Coronary artery (tissue), 2 donors: ENCODE measurements around the gene TTC28.
"Not testable (repeated sequence)": the region's sequence is repeated elsewhere in the genome, so short reads cannot be mapped to it uniquely, and the experiment has no call there.

Experiments used
- DNase-seq: peaks from one replicate; pipeline ENCODE4 v3.0.0-alpha.2; 2017; ENCODE audit warnings: low spot score
- H3K27ac ChIP-seq, 2 donors: fragments of 200-600 bp; sonication (generic); one replicate each; pipeline ENCODE4 v1.5.1; 2016 to 2019
- H3K4me3 ChIP-seq: fragments of 200-600 bp; sonication (generic); 2 replicates; pipeline ENCODE4 v1.5.1; 2016; ENCODE audit warnings: mild to moderate bottlenecking, moderate library complexity
- TF ChIP-seq, protein P1 (sequence below): fragments of 200-600 bp; sonication (generic); IDR thresholded peaks from one replicate; pipeline ENCODE4 v1.5.1; 2019; ENCODE audit warnings: antibody characterized with exemption

The TTC28 gene

GRCh38 chr22:28366856-28367255 lies 312.8 kb downstream of the TTC28 start:
- TF ChIP-seq, protein P1, sequence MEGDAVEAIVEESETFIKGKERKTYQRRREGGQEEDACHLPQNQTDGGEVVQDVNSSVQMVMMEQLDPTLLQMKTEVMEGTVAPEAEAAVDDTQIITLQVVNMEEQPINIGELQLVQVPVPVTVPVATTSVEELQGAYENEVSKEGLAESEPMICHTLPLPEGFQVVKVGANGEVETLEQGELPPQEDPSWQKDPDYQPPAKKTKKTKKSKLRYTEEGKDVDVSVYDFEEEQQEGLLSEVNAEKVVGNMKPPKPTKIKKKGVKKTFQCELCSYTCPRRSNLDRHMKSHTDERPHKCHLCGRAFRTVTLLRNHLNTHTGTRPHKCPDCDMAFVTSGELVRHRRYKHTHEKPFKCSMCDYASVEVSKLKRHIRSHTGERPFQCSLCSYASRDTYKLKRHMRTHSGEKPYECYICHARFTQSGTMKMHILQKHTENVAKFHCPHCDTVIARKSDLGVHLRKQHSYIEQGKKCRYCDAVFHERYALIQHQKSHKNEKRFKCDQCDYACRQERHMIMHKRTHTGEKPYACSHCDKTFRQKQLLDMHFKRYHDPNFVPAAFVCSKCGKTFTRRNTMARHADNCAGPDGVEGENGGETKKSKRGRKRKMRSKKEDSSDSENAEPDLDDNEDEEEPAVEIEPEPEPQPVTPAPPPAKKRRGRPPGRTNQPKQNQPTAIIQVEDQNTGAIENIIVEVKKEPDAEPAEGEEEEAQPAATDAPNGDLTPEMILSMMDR, result no peak
- H3K27ac ChIP-seq, result no peak overlapping the region
- H3K4me3 ChIP-seq, result no peak overlapping the region

GRCh38 chr22:28365371-28365770 lies 314.3 kb downstream of the TTC28 start:
- TF ChIP-seq, protein P1, result no peak
- DNase-seq, result no peak
- no peak overlapping the region for H3K4me3 ChIP-seq
- H3K27ac ChIP-seq, result no peak overlapping the region

More at GRCh38 chr22:28366856-28367255, 312.8 kb downstream of the TTC28 start:
- no peak for DNase-seq

GRCh38 chr22:28364105-28364504 lies 315.5 kb downstream of the TTC28 start:
- not testable (repeated sequence) for H3K27ac ChIP-seq, DNase-seq, H3K4me3 ChIP-seq

GRCh38 chr22:28360939-28361338 lies 318.7 kb downstream of the TTC28 start:
- TF ChIP-seq, protein P1, result no peak

GRCh38 chr22:28358312-28358711 lies 321.3 kb downstream of the TTC28 start:
- no peak for DNase-seq
- Histone ChIP-seq H3K4me3 (no peak overlapping the region), H3K27ac (no peak overlapping the region)
- TF ChIP-seq, protein P1, result no peak

More at GRCh38 chr22:28360939-28361338, 318.7 kb downstream of the TTC28 start:
- DNase-seq, result no peak
- Histone ChIP-seq H3K27ac (no peak overlapping the region), H3K4me3 (no peak overlapping the region)

GRCh38 chr22:28357193-28357592 lies 322.4 kb downstream of the TTC28 start:
- TF ChIP-seq, protein P1, result no peak
- Histone ChIP-seq H3K27ac (no peak overlapping the region), H3K4me3 (no peak overlapping the region)
- no peak for DNase-seq

DNA sequence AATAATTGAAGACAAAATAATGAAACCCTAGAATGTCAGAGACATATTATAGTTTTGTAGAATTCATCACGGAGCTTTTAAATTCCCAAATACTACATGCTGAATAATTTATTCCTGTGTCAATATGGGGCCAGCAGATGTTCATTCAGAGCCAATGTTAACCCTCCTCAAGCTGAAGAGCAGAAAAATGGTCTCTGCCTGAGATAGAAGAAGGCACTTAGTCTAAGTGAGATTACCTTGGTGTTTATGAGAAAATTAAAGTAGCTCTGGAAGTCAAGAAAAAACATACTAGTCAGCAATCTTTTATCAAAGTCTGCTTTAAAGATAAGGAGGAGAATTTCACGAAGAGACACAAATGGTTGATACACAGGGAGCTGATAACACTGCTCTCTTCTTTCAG lies 328.2 kb downstream of the TTC28 start:
- no peak for DNase-seq
- TF ChIP-seq, protein P1, result no peak
- no peak overlapping the region for H3K27ac ChIP-seq
- no peak overlapping the region for H3K4me3 ChIP-seq
